Natural killer cell treated with Interleukin-12 subunit alpha and Interleukin-12 subunit beta and Interleukin-15 and Interleukin-18, amount 100 ng/mL, for 72 hours (primary cell): ENCODE results near the gene SYTL2. TPM values are rescaled to one million over a fixed set of nuclear protein-coding genes. Genes with fewer than 3 reads are reported as not detected.

Experiments
- ATAC-seq, 2 donors: fragments of 150-1000 bp; cut with Tn5 transposase in 1 of 2; sonication (Bioruptor Pico), chemical (Tn5 transposase) in 1 of 2; 2 replicates each; pipeline ENCODE4 v1.10.0; 2021
- DNase-seq: peaks from one replicate; pipeline ENCODE4 v3.0.0; 2022; ENCODE audit warnings: low spot score
- H3K27ac Mint-ChIP-seq, 2 donors: 1 replicate in 1 of 2; 2 replicates in 1 of 2; pipeline ENCODE4 v1.8.0; 2022; ENCODE audit warnings: mixed read lengths in 2 of 2, mild to moderate bottlenecking in 1 of 2, moderate library complexity in 1 of 2
- H3K27me3 Mint-ChIP-seq, 2 donors: 1 replicate in 1 of 2; 2 replicates in 1 of 2; pipeline ENCODE4 v1.8.0; 2022; ENCODE audit warnings: mixed read lengths in 2 of 2
- H3K36me3 Mint-ChIP-seq: one replicate; pipeline ENCODE4 v1.8.0; 2022; ENCODE audit warnings: mixed read lengths
- H3K4me1 Mint-ChIP-seq, 2 donors: 1 replicate in 1 of 2; 2 replicates in 1 of 2; pipeline ENCODE4 v1.8.0; 2022; ENCODE audit warnings: low read depth in 2 of 2, mixed read lengths in 2 of 2, mild to moderate bottlenecking in 1 of 2
- H3K4me3 Mint-ChIP-seq: one replicate; pipeline ENCODE4 v1.8.0; 2022; ENCODE audit warnings: mixed read lengths
- H3K9me3 Mint-ChIP-seq: 2 replicates; pipeline ENCODE4 v1.8.0; 2022; ENCODE audit warnings: mixed read lengths
- total RNA-seq, 2 donors: library from RNA; stranded (reverse); gene quantifications; one replicate each; pipeline ENCODE4 v1.2.3, GENCODE V29; 2022

The SYTL2 gene
- total RNA-seq, 2 donors from 2014 or later = 68.8 to 74.8 TPM

GRCh38 chr11:85815186-85815931, 4.4 kb upstream of the SYTL2 start:
- Mint-ChIP-seq H3K36me3 (no peaks in the 10 kb centered on the region), H3K9me3 (no peaks in the 10 kb centered on the region), H3K4me3 (no peak overlapping the region), H3K27ac (no peak overlapping the region), H3K4me1 (peaks cover 5 to 9% of the 10 kb centered on the region in 2 donors), H3K27me3 (no peaks in the 10 kb centered on the region)
- ATAC-seq (no peak), DNase-seq (no peak)

GRCh38 chr11:85813721-85814120, 2.8 kb upstream of the SYTL2 start:
- H3K4me3 Mint-ChIP-seq = no peak overlapping the region
- no peak overlapping the region for H3K27ac Mint-ChIP-seq
- no peak for DNase-seq
- ATAC-seq = no peak
- H3K36me3 Mint-ChIP-seq = no peaks in the 10 kb centered on the region
- H3K27me3 Mint-ChIP-seq = no peaks in the 10 kb centered on the region
- H3K9me3 Mint-ChIP-seq = no peaks in the 10 kb centered on the region
- peaks cover 20 to 25% of the 10 kb centered on the region in 2 donors for H3K4me1 Mint-ChIP-seq

GRCh38 chr11:85811624-85812023, 683 bp upstream of the SYTL2 start:
- Mint-ChIP-seq H3K9me3 (no peaks in the 10 kb centered on the region), H3K27ac (peak overlapping the region; percentile 87 to 95)
- no peak for ATAC-seq

GRCh38 chr11:85810521-85810870, 445 bp downstream of the SYTL2 start:
- DNase-seq (no peak), ATAC-seq (peak; percentile 4 to 18)
- peak overlapping the region; percentile 87 to 95 for H3K27ac Mint-ChIP-seq
- peaks cover 33 to 35% of the 10 kb centered on the region in 2 donors for H3K4me1 Mint-ChIP-seq
- H3K9me3 Mint-ChIP-seq = no peaks in the 10 kb centered on the region
- H3K27me3 Mint-ChIP-seq = no peaks in the 10 kb centered on the region
- H3K36me3 Mint-ChIP-seq = no peaks in the 10 kb centered on the region
- H3K4me3 Mint-ChIP-seq = peak overlapping the region; percentile 95

More at GRCh38 chr11:85811624-85812023, 683 bp upstream of the SYTL2 start:
- no peak for DNase-seq
- Mint-ChIP-seq H3K27me3 (no peaks in the 10 kb centered on the region), H3K4me1 (peaks cover 25% of the 10 kb centered on the region in 2 donors), H3K4me3 (peak overlapping the region; percentile 95), H3K36me3 (no peaks in the 10 kb centered on the region)

GRCh38 chr11:85809863-85810262, 1.1 kb downstream of the SYTL2 start:
- Mint-ChIP-seq H3K4me1 (peaks cover 40 to 41% of the 10 kb centered on the region in 2 donors), H3K4me3 (peak overlapping the region; percentile 95), H3K27me3 (no peaks in the 10 kb centered on the region), H3K27ac (peak overlapping the region; percentile 87 to 95), H3K9me3 (no peaks in the 10 kb centered on the region), H3K36me3 (no peaks in the 10 kb centered on the region)
- ATAC-seq = no peak
- DNase-seq = no peak

- Mint-ChIP-seq H3K27me3 (no peaks in the 10 kb centered on the region), H3K4me1 (peaks cover 46 to 47% of the 10 kb centered on the region in 2 donors), H3K4me3 (peak overlapping the region; percentile 95), H3K9me3 (no peaks in the 10 kb centered on the region), H3K27ac (peak overlapping the region; percentile 87 to 95), H3K36me3 (no peaks in the 10 kb centered on the region)
- DNase-seq = no peak
- ATAC-seq = no peak
These were observed 1.8 kb downstream of the SYTL2 start for GRCh38 chr11:85809191-85809590.

GRCh38 chr11:85806876-85807275, 4.1 kb downstream of the SYTL2 start:
- no peak overlapping the region for H3K4me3 Mint-ChIP-seq
- ATAC-seq = no peak
- H3K27me3 Mint-ChIP-seq = no peaks in the 10 kb centered on the region
- H3K36me3 Mint-ChIP-seq = no peaks in the 10 kb centered on the region
- no peak overlapping the region for H3K27ac Mint-ChIP-seq
- DNase-seq = no peak
- H3K4me1 Mint-ChIP-seq = peaks cover 57 to 58% of the 10 kb centered on the region in 2 donors
- no peaks in the 10 kb centered on the region for H3K9me3 Mint-ChIP-seq

GRCh38 chr11:85806016-85806415, 4.9 kb downstream of the SYTL2 start:
- no peak for ATAC-seq
- Mint-ChIP-seq H3K36me3 (no peaks in the 10 kb centered on the region), H3K9me3 (peaks cover 3% of the 10 kb centered on the region), H3K4me3 (peak overlapping the region; percentile 20), H3K4me1 (peaks cover 58% of the 10 kb centered on the region in 2 donors), H3K27me3 (no peaks in the 10 kb centered on the region), H3K27ac (peak overlapping the region in 1 of 2 donors; percentile 40)
- DNase-seq = no peak

GRCh38 chr11:85805387-85805786, 5.6 kb downstream of the SYTL2 start:
- peaks cover 8% of the 10 kb centered on the region for H3K9me3 Mint-ChIP-seq
- no peak overlapping the region for H3K4me3 Mint-ChIP-seq
- DNase-seq = no peak
- H3K27ac Mint-ChIP-seq = peak overlapping the region in 1 of 2 donors; percentile 40
- peaks cover 59 to 64% of the 10 kb centered on the region in 2 donors for H3K4me1 Mint-ChIP-seq
- H3K36me3 Mint-ChIP-seq = no peaks in the 10 kb centered on the region
- no peak for ATAC-seq
- H3K27me3 Mint-ChIP-seq = no peaks in the 10 kb centered on the region

GRCh38 chr11:85803920-85804319, 7.0 kb downstream of the SYTL2 start:
- H3K4me1 Mint-ChIP-seq = peaks cover 56 to 62% of the 10 kb centered on the region in 2 donors
- no peak for DNase-seq
- no peak for ATAC-seq

GRCh38 chr11:85803303-85803702, 7.6 kb downstream of the SYTL2 start:
- Mint-ChIP-seq H3K4me3 (no peak overlapping the region), H3K9me3 (peaks cover 8% of the 10 kb centered on the region), H3K4me1 (peaks cover 57 to 64% of the 10 kb centered on the region in 2 donors), H3K27ac (no peak overlapping the region), H3K36me3 (no peaks in the 10 kb centered on the region), H3K27me3 (no peaks in the 10 kb centered on the region)
- ATAC-seq (no peak), DNase-seq (no peak)

More at GRCh38 chr11:85803920-85804319, 7.0 kb downstream of the SYTL2 start:
- H3K36me3 Mint-ChIP-seq = no peaks in the 10 kb centered on the region
- no peaks in the 10 kb centered on the region for H3K27me3 Mint-ChIP-seq
- no peak overlapping the region for H3K27ac Mint-ChIP-seq
- peaks cover 8% of the 10 kb centered on the region for H3K9me3 Mint-ChIP-seq
- no peak overlapping the region for H3K4me3 Mint-ChIP-seq

GRCh38 chr11:85801527-85801926, 9.4 kb downstream of the SYTL2 start:
- no peak overlapping the region for H3K27ac Mint-ChIP-seq
- H3K9me3 Mint-ChIP-seq = peaks cover 8% of the 10 kb centered on the region
- no peak for DNase-seq
- no peak overlapping the region for H3K4me3 Mint-ChIP-seq
- H3K4me1 Mint-ChIP-seq = peaks cover 62% of the 10 kb centered on the region in 2 donors
- H3K36me3 Mint-ChIP-seq = no peaks in the 10 kb centered on the region
- ATAC-seq = no peak
- no peaks in the 10 kb centered on the region for H3K27me3 Mint-ChIP-seq

- DNase-seq (no peak), ATAC-seq (no peak)
- no peaks in the 10 kb centered on the region for H3K27me3 Mint-ChIP-seq
- H3K4me3 Mint-ChIP-seq = no peak overlapping the region
- H3K4me1 Mint-ChIP-seq = peaks cover 59 to 61% of the 10 kb centered on the region in 2 donors
- peak overlapping the region in 1 of 2 donors; percentile 59 for H3K27ac Mint-ChIP-seq
- no peaks in the 10 kb centered on the region for H3K36me3 Mint-ChIP-seq
- H3K9me3 Mint-ChIP-seq = peaks cover 8% of the 10 kb centered on the region
These were observed 10.2 kb downstream of the SYTL2 start for GRCh38 chr11:85800595-85801342.

GRCh38 chr11:85799142-85799541, 11.8 kb downstream of the SYTL2 start:
- Mint-ChIP-seq H3K27me3 (no peaks in the 10 kb centered on the region), H3K4me3 (no peak overlapping the region), H3K36me3 (no peaks in the 10 kb centered on the region), H3K4me1 (peaks cover 44 to 52% of the 10 kb centered on the region in 2 donors), H3K9me3 (peaks cover 8% of the 10 kb centered on the region), H3K27ac (peak overlapping the region; percentile 55 to 59)
- no peak for DNase-seq
- no peak for ATAC-seq
